ENCODE results near the gene EGFLAM. TPM values are rescaled to one million over a fixed set of nuclear protein-coding genes. Genes with fewer than 3 reads are reported as not detected.

The EGFLAM gene
- total RNA-seq, 4 donors from 2014 or later: 0.41 to 1.9 TPM; not detected in 2

GRCh38 chr5:38393636-38394035 is 135.3 kb downstream of the EGFLAM start:
- intact Hi-C loops (cut with DNase I; ENCODE audit: low total_unique reads) (no loop called here), in situ Hi-C loops (cut with MboI; ENCODE audit: low pct_ligation_motif_present in 1 of 4, low pct_unique_long_range_greater_than_20kb in 1 of 4, low sequenced_read_pairs in 3 of 4) (no loop called here)
- Histone ChIP-seq H3K36me3 (no peaks in the 10 kb centered on the region), H3K27ac (no peak overlapping the region), H3K4me1 (no peaks in the 10 kb centered on the region), H3K4me3 (no peak overlapping the region), H3K27me3 (no peaks in the 10 kb centered on the region), H3K9me3 (no peaks in the 10 kb centered on the region)
- 92 to 100% methylated on average over 2 to 15 of the region's 15 CpGs for WGBS, 2 donors (ENCODE audit: low coverage in 1 of 2)
- no peak for TF ChIP-seq POLR2A (IDR thresholded peaks at IDR 0.05)
- DNase-seq: no peak

GRCh38 chr5:38396766-38397165 is 138.4 kb downstream of the EGFLAM start:
- Histone ChIP-seq H3K4me3 (no peak overlapping the region), H3K9me3 (no peaks in the 10 kb centered on the region), H3K36me3 (no peaks in the 10 kb centered on the region), H3K4me1 (no peaks in the 10 kb centered on the region), H3K27ac (no peak overlapping the region), H3K27me3 (no peaks in the 10 kb centered on the region)
- in situ Hi-C loops (cut with MboI; ENCODE audit: low pct_ligation_motif_present in 1 of 4, low pct_unique_long_range_greater_than_20kb in 1 of 4, low sequenced_read_pairs in 3 of 4): no loop called here
- no peak for DNase-seq
- 56 to 69% methylated on average over 5 to 6 of the region's 6 CpGs for WGBS, 2 donors (ENCODE audit: low coverage in 1 of 2)
- TF ChIP-seq CTCF (IDR thresholded peaks at IDR 0.05) (no peak), EP300 (IDR thresholded peaks at IDR 0.05; ENCODE audit: low read depth) (no peak), POLR2A (IDR thresholded peaks at IDR 0.05) (no peak), POLR2AphosphoS5 (IDR thresholded peaks at IDR 0.05) (no peak)
- intact Hi-C loops (cut with DNase I; ENCODE audit: low total_unique reads): no loop called here

DNA sequence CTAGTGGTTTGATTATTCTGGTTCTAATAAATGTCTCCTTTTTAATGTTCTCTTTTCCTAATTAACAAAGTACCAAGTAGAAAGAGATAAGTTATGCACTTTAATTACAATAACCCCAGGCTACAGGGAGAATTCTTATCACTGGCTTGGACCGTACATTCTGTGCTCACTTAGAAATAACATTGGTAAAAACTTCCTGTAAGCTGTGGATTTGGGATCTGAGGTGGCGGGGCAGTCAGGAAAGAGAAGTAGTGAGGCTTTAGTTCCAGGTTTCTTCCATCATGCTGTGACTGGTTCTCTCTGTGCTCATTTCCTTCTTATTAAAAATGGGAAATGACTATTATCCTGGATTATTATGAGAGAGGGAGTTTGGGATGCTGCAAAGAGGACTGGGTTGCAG is 142.0 kb downstream of the EGFLAM start:
- H3K4me3 ChIP-seq: no peak overlapping the region
- H3K9me3 ChIP-seq: no peaks in the 10 kb centered on the region
- in situ Hi-C loops (cut with MboI; ENCODE audit: low pct_ligation_motif_present in 1 of 4, low pct_unique_long_range_greater_than_20kb in 1 of 4, low sequenced_read_pairs in 3 of 4): no loop called here
- no peak for DNase-seq
- WGBS, 2 donors (ENCODE audit: low coverage in 1 of 2): 70 to 71% methylated on average over 2 of the region's 2 CpGs
- H3K27ac ChIP-seq: no peak overlapping the region
- TF ChIP-seq EP300 (IDR thresholded peaks at IDR 0.05; ENCODE audit: low read depth) (no peak), POLR2A (IDR thresholded peaks at IDR 0.05) (no peak), POLR2AphosphoS5 (IDR thresholded peaks at IDR 0.05) (no peak), CTCF (IDR thresholded peaks at IDR 0.05) (no peak)
- intact Hi-C loops (cut with DNase I; ENCODE audit: low total_unique reads): no loop called here
- no peaks in the 10 kb centered on the region for H3K36me3 ChIP-seq
- no peaks in the 10 kb centered on the region for H3K27me3 ChIP-seq
- no peaks in the 10 kb centered on the region for H3K4me1 ChIP-seq

GRCh38 chr5:38401145-38401544 is 142.8 kb downstream of the EGFLAM start:
- in situ Hi-C loops (cut with MboI; ENCODE audit: low pct_ligation_motif_present in 1 of 4, low pct_unique_long_range_greater_than_20kb in 1 of 4, low sequenced_read_pairs in 3 of 4) (no loop called here), intact Hi-C loops (cut with DNase I; ENCODE audit: low total_unique reads) (no loop called here)
- no peaks in the 10 kb centered on the region for H3K9me3 ChIP-seq
- WGBS, 2 donors (ENCODE audit: low coverage in 1 of 2): 29 to 30% methylated on average over 1 of the region's 1 CpG
- H3K4me1 ChIP-seq: no peaks in the 10 kb centered on the region
- H3K4me3 ChIP-seq: no peak overlapping the region
- no peaks in the 10 kb centered on the region for H3K36me3 ChIP-seq
- DNase-seq: no peak
- no peak overlapping the region for H3K27ac ChIP-seq
- TF ChIP-seq EP300 (IDR thresholded peaks at IDR 0.05; ENCODE audit: low read depth): no peak
- no peak for TF ChIP-seq CTCF (IDR thresholded peaks at IDR 0.05)
- no peak for TF ChIP-seq POLR2A (IDR thresholded peaks at IDR 0.05)
- no peak for TF ChIP-seq POLR2AphosphoS5 (IDR thresholded peaks at IDR 0.05)
- no peaks in the 10 kb centered on the region for H3K27me3 ChIP-seq

- no peak overlapping the region for H3K4me3 ChIP-seq
- H3K4me1 ChIP-seq: no peaks in the 10 kb centered on the region
- WGBS, 2 donors (ENCODE audit: low coverage in 1 of 2): 65 to 69% methylated on average over 4 to 5 of the region's 5 CpGs
- no peak overlapping the region for H3K27ac ChIP-seq
- intact Hi-C loops (cut with DNase I; ENCODE audit: low total_unique reads): no loop called here
- no peaks in the 10 kb centered on the region for H3K27me3 ChIP-seq
- TF ChIP-seq EP300 (IDR thresholded peaks at IDR 0.05; ENCODE audit: low read depth): no peak
- no peak for TF ChIP-seq CTCF (IDR thresholded peaks at IDR 0.05)
- no peak for TF ChIP-seq POLR2AphosphoS5 (IDR thresholded peaks at IDR 0.05)
- no peak for TF ChIP-seq POLR2A (IDR thresholded peaks at IDR 0.05)
- no peak for DNase-seq
- in situ Hi-C loops (cut with MboI; ENCODE audit: low pct_ligation_motif_present in 1 of 4, low pct_unique_long_range_greater_than_20kb in 1 of 4, low sequenced_read_pairs in 3 of 4): no loop called here
- H3K36me3 ChIP-seq: no peaks in the 10 kb centered on the region
- H3K9me3 ChIP-seq: no peaks in the 10 kb centered on the region
Measured at GRCh38 chr5:38403406-38403805, 145.0 kb downstream of the EGFLAM start.
